Neural crest cell (in vitro differentiated cells): ENCODE data around the gene TMA16. TPM values are rescaled to one million over a fixed set of nuclear protein-coding genes. Genes with fewer than 3 reads are reported as not detected.
"Not testable (repeated sequence)": the region's sequence is repeated elsewhere in the genome, so short reads cannot be mapped to it uniquely, and the experiment has no call there.

ENCODE experiments used
- DNase-seq: peaks from one replicate; pipeline ENCODE4 v3.0.0; 2021; ENCODE audit warnings: low read depth, mixed read lengths, low spot score
- H3K27ac Mint-ChIP-seq: one replicate; pipeline ENCODE4 v1.8.0; 2021; ENCODE audit warnings: mild to moderate bottlenecking, mixed read lengths; ENCODE audit not compliant: unreplicated experiment
- H3K27me3 Mint-ChIP-seq: 2 replicates; pipeline ENCODE4 v1.8.0; 2021; ENCODE audit warnings: low read depth, mild to moderate bottlenecking, mixed read lengths
- H3K36me3 Mint-ChIP-seq: 2 replicates; pipeline ENCODE4 v1.8.0; 2021; ENCODE audit warnings: low read depth, mild to moderate bottlenecking, mixed read lengths
- H3K4me1 Mint-ChIP-seq: 2 replicates; pipeline ENCODE4 v1.8.0; 2021; ENCODE audit warnings: mixed read lengths
- H3K4me3 Mint-ChIP-seq: one replicate; pipeline ENCODE4 v1.8.0; 2021; ENCODE audit warnings: mild to moderate bottlenecking, mixed read lengths
- H3K9me3 Mint-ChIP-seq: 2 replicates; pipeline ENCODE4 v1.8.0; 2021; ENCODE audit warnings: mixed read lengths
- CTCF ChIP-seq: fragments of 200-600 bp; sonication (generic); conservative IDR thresholded peaks from 2 replicates; pipeline ENCODE4 v1.5.0; 2021; ENCODE audit warnings: antibody characterized with exemption, mild to moderate bottlenecking
- long read RNA-seq: library from polyadenylated mRNA; unstranded; transcript quantifications from one replicate; pipeline ENCODE4 v2.0.0, GENCODE V29; 2020
- total RNA-seq: library from RNA; stranded (reverse); gene quantifications from 2 replicates; pipeline ENCODE4 v1.2.1, GENCODE V29; 2021

TMA16 gene
- total RNA-seq: 43.9 and 48.1 TPM in 2 replicates
- long read RNA-seq, transcript TMA16-201 (7 exons, 1,978 nt): major isoform, 24 of 35 reads
- long read RNA-seq, partial matches to known transcripts: 4 of 35 reads
- long read RNA-seq, other reads (novel, unspliced or antisense): 7 of 35 reads

GRCh38 chr4:163494360-163495241, at the start of gene TMA16:
Gene TMA16 (plus strand): TSS chr4:163494690. CDS start chr4:163494802, 112 bp downstream.
- peak within 1 kb of the TSS; percentile 100 for H3K27ac Mint-ChIP-seq
- peaks cover 31% of the 10 kb centered on the region for H3K4me1 Mint-ChIP-seq
- peak; percentile 11 for TF ChIP-seq CTCF
- H3K9me3 Mint-ChIP-seq: no peaks in the 10 kb centered on the region
- peak within 1 kb of the TSS; percentile 100 for H3K4me3 Mint-ChIP-seq
- peaks cover 7% of the 10 kb centered on the region for H3K27me3 Mint-ChIP-seq
- H3K36me3 Mint-ChIP-seq: no peaks in the 10 kb centered on the region
- DNase-seq: peak; percentile 78

- not testable (repeated sequence) for H3K27me3 Mint-ChIP-seq, H3K9me3 Mint-ChIP-seq, H3K4me1 Mint-ChIP-seq
Measured at GRCh38 chr4:163447023-163447422, 47.5 kb upstream of the TMA16 start.

GRCh38 chr4:163447481-163447880, 47.0 kb upstream of the TMA16 start:
- H3K9me3 Mint-ChIP-seq: peaks cover under 1% of the 10 kb centered on the region
- TF ChIP-seq CTCF: no peak
- H3K27ac Mint-ChIP-seq: no peak overlapping the region
- no peak overlapping the region for H3K4me3 Mint-ChIP-seq
- H3K36me3 Mint-ChIP-seq: no peaks in the 10 kb centered on the region
- no peak for DNase-seq
- H3K27me3 Mint-ChIP-seq: no peaks in the 10 kb centered on the region
- H3K4me1 Mint-ChIP-seq: no peaks in the 10 kb centered on the region

More at GRCh38 chr4:163447023-163447422, 47.5 kb upstream of the TMA16 start:
- not testable (repeated sequence) for H3K27ac Mint-ChIP-seq, H3K36me3 Mint-ChIP-seq, DNase-seq, H3K4me3 Mint-ChIP-seq

GRCh38 chr4:163448540-163449203, 45.8 kb upstream of the TMA16 start:
- Mint-ChIP-seq H3K27me3 (no peaks in the 10 kb centered on the region), H3K27ac (no peak overlapping the region)

GRCh38 chr4:163462556-163462955, 31.9 kb upstream of the TMA16 start:
- Mint-ChIP-seq H3K27ac (no peak overlapping the region), H3K36me3 (no peaks in the 10 kb centered on the region), H3K27me3 (no peaks in the 10 kb centered on the region), H3K4me3 (no peak overlapping the region), H3K4me1 (no peaks in the 10 kb centered on the region), H3K9me3 (no peaks in the 10 kb centered on the region)
- DNase-seq: no peak
- TF ChIP-seq CTCF: no peak

More at GRCh38 chr4:163448540-163449203, 45.8 kb upstream of the TMA16 start:
- TF ChIP-seq CTCF: no peak
- H3K4me3 Mint-ChIP-seq: no peak overlapping the region
- H3K9me3 Mint-ChIP-seq: peaks cover 3% of the 10 kb centered on the region
- DNase-seq: no peak
- H3K36me3 Mint-ChIP-seq: no peaks in the 10 kb centered on the region
- no peaks in the 10 kb centered on the region for H3K4me1 Mint-ChIP-seq
